ENCODE data around the gene WDR5B.

DNA sequence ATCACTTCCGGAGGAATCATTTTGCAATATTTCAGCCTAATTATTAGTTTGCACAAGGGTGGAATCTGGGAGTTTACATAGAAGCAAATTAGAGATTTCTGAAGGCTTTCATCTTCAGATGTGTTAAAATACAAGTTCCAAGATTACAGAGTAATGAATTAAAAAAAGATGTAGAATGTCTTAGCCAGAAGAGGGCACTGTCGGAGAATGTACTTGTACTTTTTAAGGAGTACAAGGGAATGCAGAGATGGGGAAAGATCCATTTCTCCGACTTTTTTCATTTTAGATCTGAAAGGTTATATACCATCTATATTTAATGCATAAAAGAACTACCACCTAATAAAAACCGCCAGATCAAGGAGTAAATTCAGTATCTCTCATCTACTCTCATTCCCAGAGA, 43.1 kb upstream of the WDR5B start:
- TF ChIP-seq, protein P1, sequence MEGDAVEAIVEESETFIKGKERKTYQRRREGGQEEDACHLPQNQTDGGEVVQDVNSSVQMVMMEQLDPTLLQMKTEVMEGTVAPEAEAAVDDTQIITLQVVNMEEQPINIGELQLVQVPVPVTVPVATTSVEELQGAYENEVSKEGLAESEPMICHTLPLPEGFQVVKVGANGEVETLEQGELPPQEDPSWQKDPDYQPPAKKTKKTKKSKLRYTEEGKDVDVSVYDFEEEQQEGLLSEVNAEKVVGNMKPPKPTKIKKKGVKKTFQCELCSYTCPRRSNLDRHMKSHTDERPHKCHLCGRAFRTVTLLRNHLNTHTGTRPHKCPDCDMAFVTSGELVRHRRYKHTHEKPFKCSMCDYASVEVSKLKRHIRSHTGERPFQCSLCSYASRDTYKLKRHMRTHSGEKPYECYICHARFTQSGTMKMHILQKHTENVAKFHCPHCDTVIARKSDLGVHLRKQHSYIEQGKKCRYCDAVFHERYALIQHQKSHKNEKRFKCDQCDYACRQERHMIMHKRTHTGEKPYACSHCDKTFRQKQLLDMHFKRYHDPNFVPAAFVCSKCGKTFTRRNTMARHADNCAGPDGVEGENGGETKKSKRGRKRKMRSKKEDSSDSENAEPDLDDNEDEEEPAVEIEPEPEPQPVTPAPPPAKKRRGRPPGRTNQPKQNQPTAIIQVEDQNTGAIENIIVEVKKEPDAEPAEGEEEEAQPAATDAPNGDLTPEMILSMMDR (IDR thresholded peaks at IDR 0.05), result peak in 1 of 2 donors; percentile 7
- TF ChIP-seq POLR2A (IDR thresholded peaks at IDR 0.05), result no peak
- TF ChIP-seq POLR2AphosphoS5 (IDR thresholded peaks at IDR 0.05), result no peak
- TF ChIP-seq EP300 (IDR thresholded peaks at IDR 0.05), result no peak
